Measurements from ENCODE around the gene FABP3. TPM values are rescaled to one million over a fixed set of nuclear protein-coding genes. Genes with fewer than 3 reads are reported as not detected.
A peak's percentile ranks its signal among the peaks of the same experiment; 100 is the strongest.

The FABP3 gene
- total RNA-seq, 2 donors from 2014 or later = 3.0 to 3.4 TPM

DNA sequence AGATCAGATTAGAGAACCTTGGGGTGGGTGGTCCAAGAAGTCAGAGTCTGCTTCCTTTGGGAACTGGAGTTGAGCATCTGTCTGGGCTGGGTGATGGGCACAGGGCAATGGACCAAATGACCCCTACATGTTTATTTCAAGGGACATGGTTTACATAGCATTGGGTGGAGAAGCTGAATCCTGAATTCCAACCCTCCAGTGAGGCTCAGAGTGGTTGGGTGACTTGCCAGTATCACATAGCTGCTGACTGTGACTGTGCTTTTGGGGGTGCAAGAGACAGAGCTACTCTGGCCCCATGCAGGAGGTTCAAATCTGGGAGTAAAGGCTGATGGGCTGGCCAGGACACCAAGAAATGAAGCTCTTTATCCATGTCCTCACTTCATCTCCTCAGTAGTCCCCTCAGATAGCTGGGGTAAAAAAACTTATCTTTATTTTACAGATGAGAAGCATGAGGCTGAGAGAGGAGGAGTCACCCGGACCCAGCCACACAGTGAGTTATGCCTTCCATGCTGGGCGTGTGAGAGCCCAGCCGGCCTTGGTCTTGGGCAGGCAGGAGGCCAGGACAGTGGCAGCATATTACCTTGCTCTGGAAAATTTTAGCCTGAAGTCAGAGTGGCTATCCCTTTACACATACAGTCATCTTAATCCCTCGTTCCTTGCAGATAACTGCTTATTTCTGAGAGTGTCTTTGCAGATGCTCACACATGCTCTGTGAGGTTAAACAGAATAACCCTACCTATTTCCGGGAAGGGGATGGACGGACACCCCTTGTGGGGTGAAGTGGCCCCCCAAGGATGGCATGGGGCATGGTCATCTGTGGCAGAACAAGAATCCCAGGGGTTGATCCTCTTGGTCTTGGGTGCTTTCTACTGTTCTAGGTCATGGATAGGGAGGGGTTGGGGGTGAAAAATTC is 37.3 kb upstream of the FABP3 start:
- 86 to 89% methylated on average over 4 to 6 of the region's 6 CpGs for WGBS, 2 experiments (ENCODE audit: insufficient coverage in 1 of 2, insufficient read length in 1 of 2)

DNA sequence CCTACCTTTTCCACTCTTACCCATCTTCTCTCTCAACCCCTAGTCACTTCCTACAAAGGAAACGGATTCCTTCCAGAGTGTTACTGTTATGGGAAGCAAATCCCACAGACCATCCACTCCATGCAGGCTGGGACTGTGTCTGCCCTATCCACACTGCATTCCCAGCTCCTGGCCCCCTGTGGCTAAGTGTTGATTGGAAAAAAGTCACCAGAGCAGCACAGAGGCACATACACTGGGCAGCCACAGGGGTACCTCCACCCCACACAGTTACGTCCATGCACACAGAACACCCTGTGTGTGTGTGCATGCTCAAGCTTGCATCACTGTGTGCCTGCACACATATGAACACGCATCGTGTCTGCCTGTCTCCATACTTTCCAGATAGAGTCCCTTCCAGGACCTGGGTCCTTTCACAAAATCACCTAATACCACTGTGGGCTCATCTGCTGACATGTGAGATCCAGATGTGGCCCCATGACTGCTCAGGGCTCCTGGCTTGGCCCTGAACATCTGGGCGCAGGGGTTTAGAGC is 36.0 kb upstream of the FABP3 start:
- no peak overlapping the region for H3K4me3 Mint-ChIP-seq
- no peaks in the 10 kb centered on the region for H3K4me1 ChIP-seq (ENCODE audit: control insufficient read depth, insufficient read depth, low read length)
- H3K27ac ChIP-seq (ENCODE audit: low read depth, low read length) = no peak overlapping the region
- no peak overlapping the region for H3K4me3 ChIP-seq (ENCODE audit: low read length)
- H3K9ac ChIP-seq (ENCODE audit: extremely low read depth, low read length, poor library complexity, severe bottlenecking) = no peak overlapping the region
- peaks cover 4% of the 10 kb centered on the region for H3K4me1 Mint-ChIP-seq
- H3K36me3 Mint-ChIP-seq (ENCODE audit: low read depth) = no peaks in the 10 kb centered on the region
- H3K9me3 ChIP-seq (ENCODE audit: control insufficient read depth, low read length) = no peaks in the 10 kb centered on the region
- H3K36me3 ChIP-seq (ENCODE audit: control insufficient read depth, insufficient read depth, low read length) = no peaks in the 10 kb centered on the region
- no peak overlapping the region for H3K27ac Mint-ChIP-seq
- 82 to 95% methylated on average over 4 to 5 of the region's 5 CpGs for WGBS, 2 experiments (ENCODE audit: insufficient coverage in 1 of 2, insufficient read length in 1 of 2)
- peaks cover 25% of the 10 kb centered on the region for H3K27me3 Mint-ChIP-seq (ENCODE audit: insufficient read depth)
- H3K27me3 ChIP-seq (ENCODE audit: control insufficient read depth, insufficient read depth, low read length, poor library complexity, severe bottlenecking) = peaks cover 25% of the 10 kb centered on the region
- TF ChIP-seq, protein P1, sequence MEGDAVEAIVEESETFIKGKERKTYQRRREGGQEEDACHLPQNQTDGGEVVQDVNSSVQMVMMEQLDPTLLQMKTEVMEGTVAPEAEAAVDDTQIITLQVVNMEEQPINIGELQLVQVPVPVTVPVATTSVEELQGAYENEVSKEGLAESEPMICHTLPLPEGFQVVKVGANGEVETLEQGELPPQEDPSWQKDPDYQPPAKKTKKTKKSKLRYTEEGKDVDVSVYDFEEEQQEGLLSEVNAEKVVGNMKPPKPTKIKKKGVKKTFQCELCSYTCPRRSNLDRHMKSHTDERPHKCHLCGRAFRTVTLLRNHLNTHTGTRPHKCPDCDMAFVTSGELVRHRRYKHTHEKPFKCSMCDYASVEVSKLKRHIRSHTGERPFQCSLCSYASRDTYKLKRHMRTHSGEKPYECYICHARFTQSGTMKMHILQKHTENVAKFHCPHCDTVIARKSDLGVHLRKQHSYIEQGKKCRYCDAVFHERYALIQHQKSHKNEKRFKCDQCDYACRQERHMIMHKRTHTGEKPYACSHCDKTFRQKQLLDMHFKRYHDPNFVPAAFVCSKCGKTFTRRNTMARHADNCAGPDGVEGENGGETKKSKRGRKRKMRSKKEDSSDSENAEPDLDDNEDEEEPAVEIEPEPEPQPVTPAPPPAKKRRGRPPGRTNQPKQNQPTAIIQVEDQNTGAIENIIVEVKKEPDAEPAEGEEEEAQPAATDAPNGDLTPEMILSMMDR (conservative IDR thresholded peaks at IDR 0.05) = peak; percentile 51
- peak; percentile 69 for DNase-seq
- H3K9me3 Mint-ChIP-seq = no peaks in the 10 kb centered on the region

More for the DNA sequence above, 37.3 kb upstream of the FABP3 start:
- H3K27ac ChIP-seq (ENCODE audit: low read depth, low read length) = no peak overlapping the region
- DNase-seq = no peak
- H3K27me3 Mint-ChIP-seq (ENCODE audit: insufficient read depth) = peaks cover 25% of the 10 kb centered on the region
- H3K4me1 Mint-ChIP-seq = peaks cover 11% of the 10 kb centered on the region
- no peaks in the 10 kb centered on the region for H3K9me3 ChIP-seq (ENCODE audit: control insufficient read depth, low read length)
- no peak overlapping the region for H3K9ac ChIP-seq (ENCODE audit: extremely low read depth, low read length, poor library complexity, severe bottlenecking)
- no peaks in the 10 kb centered on the region for H3K9me3 Mint-ChIP-seq
- H3K27me3 ChIP-seq (ENCODE audit: control insufficient read depth, insufficient read depth, low read length, poor library complexity, severe bottlenecking) = peaks cover 25% of the 10 kb centered on the region
- TF ChIP-seq, protein P1 (conservative IDR thresholded peaks at IDR 0.05) = no peak
- H3K36me3 ChIP-seq (ENCODE audit: control insufficient read depth, insufficient read depth, low read length) = no peaks in the 10 kb centered on the region
- H3K36me3 Mint-ChIP-seq (ENCODE audit: low read depth) = no peaks in the 10 kb centered on the region
- peaks cover 5% of the 10 kb centered on the region for H3K4me1 ChIP-seq (ENCODE audit: control insufficient read depth, insufficient read depth, low read length)
- no peak overlapping the region for H3K4me3 ChIP-seq (ENCODE audit: low read length)
- no peak overlapping the region for H3K27ac Mint-ChIP-seq
- no peak overlapping the region for H3K4me3 Mint-ChIP-seq

DNA sequence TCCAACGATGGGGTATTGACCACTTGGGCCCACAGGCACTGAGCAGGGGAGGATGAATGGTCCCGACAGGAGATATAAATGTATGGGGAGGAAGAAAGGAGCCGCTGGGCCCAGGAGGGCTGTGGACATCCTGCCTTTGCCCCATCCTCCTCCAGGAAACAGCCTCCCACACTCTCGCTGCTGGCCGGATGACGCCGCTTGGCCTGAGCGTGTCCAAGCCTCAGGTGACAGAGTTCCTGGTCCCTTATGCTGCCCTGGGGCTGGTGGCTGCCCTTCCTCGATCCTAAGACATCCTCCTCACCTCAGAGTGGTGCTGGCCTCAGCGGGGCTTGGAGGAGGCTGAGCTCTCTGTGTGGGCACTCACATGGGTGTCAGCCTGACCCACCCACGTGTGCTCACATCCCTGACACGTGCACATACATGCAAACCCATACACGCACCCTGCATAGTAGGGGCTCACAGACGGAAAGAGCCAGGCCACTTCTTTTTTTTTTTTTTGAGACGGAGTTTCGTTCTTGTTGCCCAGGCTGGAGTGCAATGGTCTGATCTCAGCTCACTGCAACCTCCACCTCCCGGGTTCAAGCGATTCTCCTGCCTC is 34.3 kb upstream of the FABP3 start:
- Histone ChIP-seq H3K36me3 (ENCODE audit: control insufficient read depth, insufficient read depth, low read length) (no peaks in the 10 kb centered on the region), H3K4me1 (ENCODE audit: control insufficient read depth, insufficient read depth, low read length) (no peaks in the 10 kb centered on the region), H3K9ac (ENCODE audit: extremely low read depth, low read length, poor library complexity, severe bottlenecking) (no peak overlapping the region), H3K27me3 (ENCODE audit: control insufficient read depth, insufficient read depth, low read length, poor library complexity, severe bottlenecking) (peaks cover 19% of the 10 kb centered on the region), H3K27ac (ENCODE audit: low read depth, low read length) (no peak overlapping the region), H3K9me3 (ENCODE audit: control insufficient read depth, low read length) (no peaks in the 10 kb centered on the region), H3K4me3 (ENCODE audit: low read length) (no peak overlapping the region)
- no peaks in the 10 kb centered on the region for H3K36me3 Mint-ChIP-seq (ENCODE audit: low read depth)
- H3K4me1 Mint-ChIP-seq = peaks cover 4% of the 10 kb centered on the region
- TF ChIP-seq, protein P1 (conservative IDR thresholded peaks at IDR 0.05) = no peak
- WGBS, 2 experiments (ENCODE audit: insufficient coverage in 1 of 2, insufficient read length in 1 of 2) = 89 to 94% methylated on average over 7 to 18 of the region's 18 CpGs
- no peak for DNase-seq
- no peak overlapping the region for H3K4me3 Mint-ChIP-seq
- H3K27me3 Mint-ChIP-seq (ENCODE audit: insufficient read depth) = peaks cover 20% of the 10 kb centered on the region
- no peaks in the 10 kb centered on the region for H3K9me3 Mint-ChIP-seq
- H3K27ac Mint-ChIP-seq = peak overlapping the region; percentile 50

Data from endodermal cell (in vitro differentiated cells).